ENCODE measurements around the gene MAP2K5. TPM values are rescaled to one million over a fixed set of nuclear protein-coding genes. Genes with fewer than 3 reads are reported as not detected.

The MAP2K5 gene
- total and polyA plus RNA-seq, 7 donors = 9.8 to 24.0 (median 16.5) TPM

- TF ChIP-seq, protein P1, sequence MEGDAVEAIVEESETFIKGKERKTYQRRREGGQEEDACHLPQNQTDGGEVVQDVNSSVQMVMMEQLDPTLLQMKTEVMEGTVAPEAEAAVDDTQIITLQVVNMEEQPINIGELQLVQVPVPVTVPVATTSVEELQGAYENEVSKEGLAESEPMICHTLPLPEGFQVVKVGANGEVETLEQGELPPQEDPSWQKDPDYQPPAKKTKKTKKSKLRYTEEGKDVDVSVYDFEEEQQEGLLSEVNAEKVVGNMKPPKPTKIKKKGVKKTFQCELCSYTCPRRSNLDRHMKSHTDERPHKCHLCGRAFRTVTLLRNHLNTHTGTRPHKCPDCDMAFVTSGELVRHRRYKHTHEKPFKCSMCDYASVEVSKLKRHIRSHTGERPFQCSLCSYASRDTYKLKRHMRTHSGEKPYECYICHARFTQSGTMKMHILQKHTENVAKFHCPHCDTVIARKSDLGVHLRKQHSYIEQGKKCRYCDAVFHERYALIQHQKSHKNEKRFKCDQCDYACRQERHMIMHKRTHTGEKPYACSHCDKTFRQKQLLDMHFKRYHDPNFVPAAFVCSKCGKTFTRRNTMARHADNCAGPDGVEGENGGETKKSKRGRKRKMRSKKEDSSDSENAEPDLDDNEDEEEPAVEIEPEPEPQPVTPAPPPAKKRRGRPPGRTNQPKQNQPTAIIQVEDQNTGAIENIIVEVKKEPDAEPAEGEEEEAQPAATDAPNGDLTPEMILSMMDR (IDR thresholded peaks at IDR 0.05) = no peak
- Histone ChIP-seq H3K27me3 (ENCODE audit: insufficient read depth in 3 of 3, low read length in 2 of 3) (no peaks in the 10 kb centered on the region), H3K36me3 (ENCODE audit: insufficient read depth in 1 of 2, low read depth in 1 of 2) (no peaks in the 10 kb centered on the region), H3K9me3 (no peaks in the 10 kb centered on the region), H3K4me1 (peaks cover 11% of the 10 kb centered on the region), H3K4me3 (peak overlapping the region; percentile 83), H3K27ac (no peak overlapping the region)
- ATAC-seq = no peak
- no peak for DNase-seq
- WGBS, 3 donors = 34 to 40% (median 37%) methylated on average over 4 of the region's 4 CpGs
- intact Hi-C loops (cut with DNase I) = no loop called here
Measured at GRCh38 chr15:67841513-67841762, 298.9 kb downstream of the MAP2K5 start.

DNA sequence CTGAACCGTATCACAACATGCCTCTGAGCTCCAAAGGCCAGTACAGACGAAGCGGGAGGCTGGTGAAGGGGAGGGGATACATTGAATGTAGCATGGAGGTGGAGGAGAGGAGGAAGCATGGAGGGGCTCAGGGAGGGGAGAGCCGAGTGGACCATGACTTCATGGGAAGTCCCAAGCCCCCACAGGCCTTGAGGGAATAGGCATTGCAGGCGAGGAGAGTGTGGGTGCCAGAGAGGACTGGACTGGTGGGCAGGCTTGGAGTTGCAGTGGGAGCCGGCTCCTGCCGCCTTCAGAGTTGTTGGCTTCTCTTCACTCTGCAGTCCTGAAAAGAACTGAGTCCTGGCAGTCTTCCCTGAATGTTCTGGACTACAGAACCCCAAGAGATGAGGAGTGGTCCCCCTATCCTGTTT, 300.6 kb downstream of the MAP2K5 start:
- 85 to 93% (median 90%) methylated on average over 7 of the region's 7 CpGs for WGBS, 3 donors
- TF ChIP-seq, protein P1 (IDR thresholded peaks at IDR 0.05) = no peak
- no peak for DNase-seq
- H3K27me3 ChIP-seq (ENCODE audit: insufficient read depth in 3 of 3, low read length in 2 of 3) = no peaks in the 10 kb centered on the region
- intact Hi-C loops (cut with DNase I) = no loop called here
- H3K27ac ChIP-seq = no peak overlapping the region
- ATAC-seq = no peak
- peaks cover 11% of the 10 kb centered on the region for H3K4me1 ChIP-seq
- no peaks in the 10 kb centered on the region for H3K36me3 ChIP-seq (ENCODE audit: insufficient read depth in 1 of 2, low read depth in 1 of 2)
- no peaks in the 10 kb centered on the region for H3K9me3 ChIP-seq
- no peak overlapping the region for H3K4me3 ChIP-seq

DNA sequence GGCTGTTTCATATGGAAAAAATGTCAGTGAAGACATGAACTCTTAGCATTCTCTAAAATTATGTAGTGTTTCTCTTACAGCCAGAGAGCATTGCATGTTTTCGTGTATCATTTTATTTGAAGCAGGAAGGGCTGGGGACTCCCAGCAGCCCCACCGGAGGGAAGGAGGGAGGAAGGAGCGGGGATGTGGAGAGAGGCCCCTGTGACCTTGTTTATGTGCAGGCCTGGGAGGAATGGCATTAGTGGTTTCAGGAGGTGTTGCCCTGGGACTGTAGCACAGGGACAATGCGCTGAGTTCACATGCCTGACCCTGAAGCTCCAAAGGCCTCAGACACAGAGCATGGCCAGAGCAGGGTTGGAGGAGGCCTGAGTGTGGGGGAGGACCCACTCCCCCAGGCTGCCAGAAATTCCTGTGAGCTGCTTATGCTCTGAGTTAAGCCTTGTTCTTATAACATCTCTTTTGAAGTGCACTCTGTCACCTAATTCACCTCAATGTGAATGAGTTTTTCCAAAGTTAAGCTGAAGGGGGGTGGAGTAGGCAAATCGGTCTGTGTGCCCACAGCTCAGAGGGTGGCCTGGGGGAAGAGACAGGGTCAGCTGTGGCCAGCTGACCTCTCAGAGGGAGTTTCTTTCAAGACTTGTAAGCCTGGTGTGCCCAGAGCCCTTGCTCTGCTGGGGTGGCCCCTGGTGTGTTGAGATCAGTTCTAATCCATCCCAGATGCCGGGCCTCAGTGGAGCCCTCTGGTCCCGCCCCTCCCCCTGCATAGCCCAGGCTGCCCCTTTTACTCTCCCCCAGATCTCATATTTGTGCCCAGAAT, 301.3 kb downstream of the MAP2K5 start:
- Histone ChIP-seq H3K27ac (no peak overlapping the region), H3K27me3 (ENCODE audit: insufficient read depth in 3 of 3, low read length in 2 of 3) (no peaks in the 10 kb centered on the region), H3K9me3 (no peaks in the 10 kb centered on the region), H3K4me3 (no peak overlapping the region), H3K36me3 (ENCODE audit: insufficient read depth in 1 of 2, low read depth in 1 of 2) (no peaks in the 10 kb centered on the region), H3K4me1 (peaks cover 8% of the 10 kb centered on the region)
- TF ChIP-seq, protein P1 (IDR thresholded peaks at IDR 0.05) = no peak
- ATAC-seq (no peak), DNase-seq (no peak)
- WGBS, 3 donors = 79 to 88% (median 88%) methylated on average over 7 of the region's 7 CpGs
- intact Hi-C loops (cut with DNase I) = no loop called here

DNA sequence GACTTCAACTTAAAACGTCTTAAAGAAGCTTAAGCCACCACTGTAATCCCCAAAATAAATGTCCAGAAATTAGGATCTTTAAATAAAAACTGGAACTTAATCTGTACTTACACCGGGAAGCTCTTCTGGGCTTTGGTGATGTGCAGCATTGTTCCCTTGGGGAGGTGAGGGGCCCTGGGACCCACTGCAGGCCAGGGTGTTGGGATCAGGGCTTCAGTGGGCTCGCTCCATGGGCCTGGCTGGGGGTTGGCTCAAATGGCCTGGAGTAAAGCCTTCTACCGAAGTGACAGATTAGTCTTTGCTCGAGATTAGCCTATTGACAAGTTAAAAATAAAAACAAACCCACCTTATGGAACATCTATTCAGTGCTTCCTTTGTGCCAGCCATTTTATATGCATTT, 303.5 kb downstream of the MAP2K5 start:
- Histone ChIP-seq H3K4me1 (no peaks in the 10 kb centered on the region), H3K27me3 (ENCODE audit: insufficient read depth in 3 of 3, low read length in 2 of 3) (no peaks in the 10 kb centered on the region), H3K4me3 (no peak overlapping the region), H3K9me3 (no peaks in the 10 kb centered on the region), H3K36me3 (ENCODE audit: insufficient read depth in 1 of 2, low read depth in 1 of 2) (no peaks in the 10 kb centered on the region), H3K27ac (no peak overlapping the region)
- ATAC-seq (no peak), DNase-seq (no peak)
- 78 to 87% (median 84%) methylated on average over 5 of the region's 5 CpGs for WGBS, 3 donors
- TF ChIP-seq, protein P1 (IDR thresholded peaks at IDR 0.05) = no peak
- intact Hi-C loops (cut with DNase I) = no loop called here

DNA sequence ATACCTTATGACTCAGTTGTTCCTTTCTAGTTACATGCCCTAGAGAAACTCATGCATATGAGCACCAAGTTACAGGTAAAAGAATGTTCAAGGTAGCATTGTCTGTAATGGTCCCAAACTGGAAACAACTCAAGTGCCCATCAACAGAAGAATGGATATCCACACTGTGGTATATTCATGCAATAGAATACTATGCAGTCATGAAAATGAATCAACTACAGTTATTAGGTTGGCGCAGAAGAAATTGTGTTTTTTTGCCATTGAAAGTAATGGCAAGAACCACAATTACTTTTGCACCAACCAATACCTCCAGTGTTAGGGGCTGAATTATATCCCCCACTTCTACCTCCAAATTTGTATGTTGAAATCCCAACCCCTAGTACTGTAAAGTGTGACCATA, 307.0 kb downstream of the MAP2K5 start:
- Histone ChIP-seq H3K27ac (no peak overlapping the region), H3K27me3 (ENCODE audit: insufficient read depth in 3 of 3, low read length in 2 of 3) (no peaks in the 10 kb centered on the region), H3K9me3 (no peaks in the 10 kb centered on the region), H3K4me3 (no peak overlapping the region), H3K4me1 (no peaks in the 10 kb centered on the region), H3K36me3 (ENCODE audit: insufficient read depth in 1 of 2, low read depth in 1 of 2) (no peaks in the 10 kb centered on the region)
- 98 to 100% (median 100%) methylated on average over 1 of the region's 1 CpG for WGBS, 3 donors
- intact Hi-C loops (cut with DNase I) = no loop called here
- TF ChIP-seq, protein P1 (IDR thresholded peaks at IDR 0.05) = no peak
- DNase-seq = no peak
- ATAC-seq = no peak

Measured in psoas muscle (tissue), 8 donors.